Caco-2 (cell line): ENCODE measurements around the gene SIDT2. TPM values are rescaled to one million over a fixed set of nuclear protein-coding genes. Genes with fewer than 3 reads are reported as not detected.
A peak's percentile ranks its signal among the peaks of the same experiment; 100 is the strongest.

Source experiments
- BruUV-seq: library from RNA; stranded (reverse); fragments of 400-500 nt; replicated peaks from 2 replicates; lab custom pipeline; 2021; lab: Mats Ljungman, UMichigan
- CTCF ChIA-PET: fragments of 300-600 bp; sonication (Branson Sonifier 250); formaldehyde crosslinking; loops from one replicate; lab custom pipeline; 2022; ENCODE audit warnings: antibody characterized with exemption; lab: Charles Lee
- POLR2A ChIA-PET: fragments of 300-600 bp; sonication (Branson Sonifier 250); formaldehyde crosslinking; loops from one replicate; lab custom pipeline; 2022; ENCODE audit warnings: antibody characterized with exemption; lab: Charles Lee
- DNase-seq, 2 experiments: peaks; one replicate each; pipeline versions ENCODE4 v3.0.0 to v3.0.0-alpha.2; 2020 to 2022
- H3K27me3 ChIP-seq: replicated peaks from 2 replicates; pipeline ENCODE4 v1.6.0; 2011; ENCODE audit warnings: low read length; ENCODE audit not compliant: control insufficient read depth, insufficient read depth
- H3K36me3 ChIP-seq: 2 replicates; pipeline ENCODE4 v1.5.1; 2011; ENCODE audit warnings: low read length; ENCODE audit not compliant: control insufficient read depth, insufficient read depth
- H3K4me1 ChIP-seq: fragments of 250-450 bp; sonication (Bioruptor Pico); 2 replicates; pipeline ENCODE4 v1.5.1; 2020; ENCODE audit warnings: mild to moderate bottlenecking
- H3K4me3 ChIP-seq: 2 replicates; pipeline ENCODE4 v1.5.1; 2011; ENCODE audit warnings: low read depth, mild to moderate bottlenecking, control low read depth, low read length
- H3K9me3 ChIP-seq: fragments of 250-450 bp; sonication (Bioruptor Pico); 2 replicates; pipeline ENCODE4 v1.5.1; 2020; ENCODE audit warnings: mild to moderate bottlenecking, moderate library complexity
- H3K27ac Mint-ChIP-seq: one replicate; pipeline ENCODE4 v1.8.0; 2022; ENCODE audit warnings: mixed read lengths; ENCODE audit not compliant: unreplicated experiment
- H3K27me3 Mint-ChIP-seq: one replicate; pipeline ENCODE4 v1.8.0; 2022; ENCODE audit warnings: mixed read lengths; ENCODE audit not compliant: insufficient read depth, unreplicated experiment
- H3K36me3 Mint-ChIP-seq: one replicate; pipeline ENCODE4 v1.8.0; 2022; ENCODE audit warnings: mild to moderate bottlenecking, mixed read lengths; ENCODE audit not compliant: insufficient read depth, unreplicated experiment
- H3K4me1 Mint-ChIP-seq: one replicate; pipeline ENCODE4 v1.8.0; 2022; ENCODE audit warnings: low read depth, mixed read lengths; ENCODE audit not compliant: unreplicated experiment
- H3K4me3 Mint-ChIP-seq: one replicate; pipeline ENCODE4 v1.8.0; 2022; ENCODE audit warnings: mild to moderate bottlenecking, moderate library complexity, mixed read lengths; ENCODE audit not compliant: unreplicated experiment
- H3K9me3 Mint-ChIP-seq: one replicate; pipeline ENCODE4 v1.8.0; 2022; ENCODE audit warnings: mixed read lengths; ENCODE audit not compliant: unreplicated experiment
- CTCF ChIP-seq, 2 experiments: fragments of 200-600 bp in 1 of 2; IDR thresholded peaks; 1 replicate in 1 of 2; 2 replicates in 1 of 2; pipeline versions ENCODE4 v1.5.1 to v1.8.0; 2011 to 2022; ENCODE audit warnings: antibody characterized with exemption in 1 of 2, control low read depth in 1 of 2, inconsistent platforms in 1 of 2, low read depth in 1 of 2, low read length in 1 of 2, mild to moderate bottlenecking in 1 of 2, moderate library complexity in 1 of 2; ENCODE audit not compliant: insufficient read depth in 1 of 2, severe bottlenecking in 1 of 2, unreplicated experiment in 1 of 2
- intact Hi-C: fragments of 100-400 bp; cut with micrococcal nuclease; formaldehyde crosslinking; loops from one replicate; pipeline ENCODE4 v1.10.0; 2022; ENCODE audit not compliant: unreplicated experiment
- total RNA-seq: library from RNA; stranded (reverse); gene quantifications from 2 replicates; pipeline ENCODE4 v1.2.3, GENCODE V29; 2022

SIDT2 gene
- total RNA-seq, 1 experiment from 2014 or later: 61.7 TPM

GRCh38 chr11:117180020-117180419 is 1.5 kb downstream of the SIDT2 start:
- Mint-ChIP-seq H3K4me3 (peak overlapping the region; percentile 97), H3K27me3 (no peaks in the 10 kb centered on the region), H3K4me1 (peaks cover 34% of the 10 kb centered on the region), H3K9me3 (no peaks in the 10 kb centered on the region), H3K36me3 (peaks cover 55% of the 10 kb centered on the region), H3K27ac (peak overlapping the region; percentile 96)
- peaks cover 32% of the 10 kb centered on the region for H3K4me1 ChIP-seq
- intact Hi-C loops: no loop called here
- BruUV-seq: no TSS peak
- no peak for TF ChIP-seq CTCF (IDR thresholded peaks at IDR 0.05; ENCODE audit: insufficient read depth in 1 of 2, low read depth in 1 of 2, low read length in 1 of 2, severe bottlenecking in 1 of 2, unreplicated experiment in 1 of 2)
- no peak for DNase-seq
- peak overlapping the region; percentile 87 for H3K4me3 ChIP-seq
- H3K27me3 ChIP-seq: no peaks in the 10 kb centered on the region
- ChIA-PET CTCF (interaction anchor here (0.6 to 4.0 kb wide), 7 partner anchors 15 to 315 kb away, joined by 3 to 38 read pairs (median 3); partner anchors contain the start of gene PAFAH1B2), POLR2A (interaction anchor here (1.0 kb wide), 1 partner anchor 36 kb away, joined by 15 read pairs; the partner anchor contains the start of gene PAFAH1B2)
- peaks cover 9% of the 10 kb centered on the region for H3K36me3 ChIP-seq
- H3K9me3 ChIP-seq: no peaks in the 10 kb centered on the region

DNA sequence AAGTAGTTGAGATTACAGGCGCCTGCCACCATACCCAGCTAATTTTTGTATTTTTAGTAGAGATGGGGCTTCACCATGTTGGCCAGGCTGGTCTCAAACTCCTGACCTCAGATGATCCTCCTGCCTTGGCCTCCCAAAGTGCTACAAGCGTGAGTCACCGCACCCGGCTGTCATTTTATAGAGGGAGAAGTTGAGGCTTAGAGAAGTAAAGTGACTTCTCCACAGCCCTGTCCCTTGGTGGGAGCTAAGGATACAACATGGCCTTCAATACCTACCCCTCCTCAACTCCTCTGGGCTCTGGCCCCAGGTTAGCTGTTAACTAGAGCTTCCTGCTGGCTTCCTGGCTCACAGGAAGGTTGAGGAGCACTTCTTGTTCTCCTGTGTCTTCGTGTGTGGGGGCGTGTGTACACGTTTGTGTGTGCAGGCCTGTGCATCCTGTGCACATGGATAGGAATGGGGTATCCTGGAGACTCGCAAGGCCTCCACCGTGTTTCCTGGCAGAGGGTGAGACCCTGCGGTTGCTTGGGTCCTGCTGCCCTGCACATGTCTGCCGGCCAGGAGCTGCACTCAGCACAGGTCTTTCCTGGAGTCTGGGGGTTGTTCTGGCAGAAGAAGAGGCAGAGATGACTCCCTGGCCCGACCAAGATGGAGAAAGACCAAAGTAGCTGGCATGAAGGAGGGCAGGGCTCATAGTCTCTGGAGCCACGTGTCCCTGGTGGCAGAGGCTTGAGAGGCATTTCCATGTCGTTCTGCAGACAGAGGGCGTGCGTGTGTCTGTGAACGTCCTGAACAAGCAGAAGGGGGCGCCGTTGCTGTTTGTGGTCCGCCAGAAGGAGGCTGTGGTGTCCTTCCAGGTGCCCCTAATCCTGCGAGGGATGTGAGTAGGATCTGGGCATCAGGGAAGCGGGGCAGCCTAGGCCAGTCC is 2.4 kb downstream of the SIDT2 start:
- Mint-ChIP-seq H3K4me1 (peaks cover 34% of the 10 kb centered on the region), H3K9me3 (no peaks in the 10 kb centered on the region), H3K36me3 (peaks cover 46% of the 10 kb centered on the region), H3K4me3 (peak overlapping the region; percentile 97), H3K27ac (no peak overlapping the region), H3K27me3 (no peaks in the 10 kb centered on the region)
- no peaks in the 10 kb centered on the region for H3K27me3 ChIP-seq
- peaks cover 32% of the 10 kb centered on the region for H3K4me1 ChIP-seq
- intact Hi-C loops: no loop called here
- no TSS peak for BruUV-seq
- peak; percentile 40 to 80 for TF ChIP-seq CTCF (IDR thresholded peaks at IDR 0.05; ENCODE audit: insufficient read depth in 1 of 2, low read depth in 1 of 2, low read length in 1 of 2, severe bottlenecking in 1 of 2, unreplicated experiment in 1 of 2)
- ChIA-PET CTCF (interaction anchor here (0.6 to 4.0 kb wide), 6 partner anchors 14 to 316 kb away, joined by 3 to 38 read pairs (median 3); no protein-coding TSS in a partner anchor), POLR2A (no interaction called here)
- no peaks in the 10 kb centered on the region for H3K9me3 ChIP-seq
- DNase-seq: peak; percentile 68 to 71
- H3K36me3 ChIP-seq: peaks cover 9% of the 10 kb centered on the region
- H3K4me3 ChIP-seq: no peak overlapping the region
